GM15510 (cell line): ENCODE measurements around the gene SH2D2A.
A peak's percentile ranks its signal among the peaks of the same experiment; 100 is the strongest.

ENCODE experiments used
- POLR2A ChIP-seq: IDR thresholded peaks from 3 replicates; pipeline ENCODE4 v1.6.1; 2011; ENCODE audit warnings: borderline replicate concordance; ENCODE audit not compliant: insufficient read length; ENCODE audit errors: extremely low read depth

SH2D2A gene

DNA sequence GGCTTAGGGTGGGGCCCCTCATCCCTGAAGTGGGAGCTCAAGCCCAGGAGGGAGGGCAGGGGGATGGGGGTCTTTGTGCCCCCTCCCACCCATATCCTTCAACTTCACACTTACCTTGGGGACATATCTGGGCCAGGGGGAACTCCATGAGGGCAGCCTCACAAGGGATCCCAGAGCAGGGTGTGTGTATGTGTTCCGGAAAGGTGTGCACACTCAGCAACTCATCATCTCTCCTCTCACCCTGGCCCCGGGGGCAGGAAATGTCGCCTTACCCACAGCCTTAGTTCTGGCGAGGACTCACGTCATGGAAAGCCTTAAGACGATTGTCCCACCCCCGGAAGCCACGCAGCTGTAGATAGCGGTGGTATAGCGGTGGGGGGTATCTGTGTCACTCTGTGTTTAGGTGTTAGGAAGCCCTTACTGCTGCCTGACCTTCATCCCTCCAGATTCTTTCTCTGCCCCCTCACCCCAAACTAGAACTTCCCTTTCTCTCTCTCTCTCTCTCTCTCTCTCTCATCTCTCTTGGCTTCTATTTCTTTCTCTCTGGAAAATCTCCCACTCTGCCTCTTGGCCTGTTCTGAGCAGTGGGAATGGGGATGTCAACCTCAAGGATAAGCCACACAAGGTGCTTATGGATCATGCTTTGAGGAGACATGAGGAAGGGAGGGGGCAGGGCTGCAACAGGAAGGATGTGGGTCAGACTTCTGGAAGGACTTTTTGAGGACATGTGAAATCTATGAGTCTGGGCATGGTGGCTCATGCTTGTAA is at the start of gene SH2D2A:
Gene SH2D2A, minus strand, starts transcription at position 288 of the 768 bp plus-strand sequence. Its CDS starts 140 bp downstream, at position 148.
- TF ChIP-seq POLR2A = peak; percentile 32

DNA sequence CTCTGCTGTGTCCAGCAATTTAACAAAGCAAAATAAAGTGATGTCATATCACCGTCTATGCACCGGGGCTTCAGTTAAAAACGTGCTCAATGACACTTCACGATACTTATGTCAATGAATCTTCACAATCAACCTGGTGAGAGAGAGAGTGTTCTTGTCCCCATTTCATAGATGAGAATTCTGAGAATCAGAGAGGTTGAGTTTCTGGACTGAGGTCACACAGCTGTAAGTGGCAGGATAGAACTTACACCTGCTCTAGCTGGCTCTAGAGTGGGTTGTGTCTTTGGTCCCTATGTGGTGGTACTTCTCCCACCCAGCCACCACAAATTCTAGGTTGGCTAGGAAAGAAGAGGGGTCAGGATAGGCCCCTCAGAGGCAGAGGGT is 49.2 kb upstream of the SH2D2A start:
- TF ChIP-seq POLR2A = no peak

DNA sequence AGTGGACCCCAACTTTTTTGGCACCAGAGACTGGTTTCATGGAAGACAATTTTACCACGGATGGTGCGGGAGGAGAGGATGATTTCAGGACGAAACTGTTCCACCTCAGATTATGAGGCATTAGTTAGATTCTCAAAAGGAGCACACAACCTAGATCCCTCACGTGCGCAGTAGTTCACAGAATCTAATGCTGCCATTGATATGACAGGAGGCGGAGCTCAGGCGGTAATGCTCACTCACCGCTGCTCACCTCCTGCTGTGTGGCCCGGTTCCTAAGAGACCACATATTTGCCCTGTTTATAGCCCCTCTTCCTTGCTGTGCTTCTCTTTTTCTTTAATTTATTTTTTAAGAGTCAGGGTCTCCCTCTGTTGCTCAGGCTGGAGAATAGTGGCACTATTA is 48.6 kb upstream of the SH2D2A start:
- TF ChIP-seq POLR2A = no peak

DNA sequence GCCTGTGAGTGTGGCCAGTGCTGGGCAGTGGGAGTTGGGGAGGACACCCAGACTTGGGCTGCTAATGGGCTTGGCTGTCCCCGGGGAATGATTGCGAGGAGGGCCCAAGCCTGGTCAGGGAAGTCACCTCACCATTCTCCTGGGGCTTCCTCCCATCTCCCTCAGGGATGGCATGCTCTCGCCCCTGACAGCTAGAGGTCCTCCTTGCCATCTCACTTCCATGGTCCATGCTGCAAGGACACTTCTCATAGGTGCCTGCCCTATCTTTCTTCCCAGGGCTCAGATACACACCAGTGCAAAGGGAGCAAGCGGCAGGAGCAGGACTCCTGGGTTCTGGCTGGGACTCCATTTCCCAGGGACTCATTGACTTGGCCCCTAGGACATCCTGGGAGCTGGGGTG is 48.1 kb upstream of the SH2D2A start:
- no peak for TF ChIP-seq POLR2A

DNA sequence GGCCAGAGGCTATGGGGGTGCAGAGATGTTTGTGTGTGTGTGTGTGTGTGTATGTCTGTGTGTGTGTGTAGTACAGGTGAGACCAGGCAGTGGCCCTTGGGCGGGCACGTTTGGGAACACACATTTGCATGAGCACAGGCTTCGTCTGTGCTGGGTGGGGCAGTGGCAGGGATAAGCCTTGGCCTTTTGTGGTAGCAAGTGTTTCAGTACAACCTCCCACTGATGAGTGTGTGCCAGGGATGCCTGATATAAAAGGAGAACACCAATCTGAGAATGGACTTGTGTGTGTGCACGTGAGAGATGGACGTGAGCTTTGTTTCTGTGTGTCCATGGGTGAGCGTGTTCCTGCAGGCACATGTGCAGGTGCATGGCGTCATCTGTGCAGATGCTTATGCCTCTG is 47.0 kb upstream of the SH2D2A start:
- TF ChIP-seq POLR2A = no peak

DNA sequence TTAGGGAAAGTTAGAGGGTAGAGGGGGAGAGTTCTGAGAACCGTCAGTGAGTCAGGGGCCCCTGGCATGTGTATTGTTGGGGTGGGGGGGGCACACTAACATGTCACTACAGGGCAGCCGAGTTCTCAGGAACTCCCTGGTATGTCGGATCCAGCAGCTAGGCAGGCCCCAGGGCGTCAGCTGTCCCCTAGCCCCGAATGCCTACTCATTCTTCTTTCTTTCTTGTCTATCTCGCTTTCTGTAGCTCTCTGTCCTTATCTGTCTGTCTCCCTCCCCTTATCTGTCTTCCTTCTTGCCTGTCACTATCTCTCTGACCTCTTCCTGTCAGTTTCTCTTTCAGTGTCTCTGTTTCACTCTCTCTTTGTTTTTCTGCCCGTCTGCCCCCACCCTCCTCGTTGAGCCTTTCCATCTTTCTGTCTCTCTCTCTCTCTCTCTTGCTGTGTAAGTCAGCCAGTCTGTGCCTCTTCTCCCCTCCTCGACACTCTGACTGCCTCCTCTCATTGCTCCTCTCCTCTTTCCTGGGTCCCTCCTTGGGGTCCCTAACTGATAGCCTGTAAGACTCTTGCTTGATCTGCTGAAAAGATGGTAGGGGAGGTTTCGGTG is 46.5 kb upstream of the SH2D2A start:
- TF ChIP-seq POLR2A = no peak

DNA sequence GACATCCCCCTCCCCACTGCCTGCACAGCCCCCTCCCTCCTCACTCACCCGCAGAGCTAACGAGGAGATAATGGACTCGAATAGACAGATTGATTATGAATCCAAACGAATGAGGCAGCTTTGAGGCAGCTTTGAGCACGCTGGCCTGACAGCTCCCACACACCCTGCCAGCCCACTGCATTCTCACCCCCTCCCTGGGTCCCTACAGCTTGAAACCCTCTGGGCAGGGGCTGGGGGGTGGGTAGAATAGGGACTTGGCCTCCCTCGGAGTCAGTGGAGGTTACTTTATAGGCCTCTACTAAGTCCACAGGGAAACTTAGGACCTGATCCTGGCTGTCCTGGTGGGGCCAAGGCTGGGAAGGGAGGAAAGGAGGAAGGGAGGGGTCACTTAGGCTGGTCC is 45.9 kb upstream of the SH2D2A start:
- no peak for TF ChIP-seq POLR2A

DNA sequence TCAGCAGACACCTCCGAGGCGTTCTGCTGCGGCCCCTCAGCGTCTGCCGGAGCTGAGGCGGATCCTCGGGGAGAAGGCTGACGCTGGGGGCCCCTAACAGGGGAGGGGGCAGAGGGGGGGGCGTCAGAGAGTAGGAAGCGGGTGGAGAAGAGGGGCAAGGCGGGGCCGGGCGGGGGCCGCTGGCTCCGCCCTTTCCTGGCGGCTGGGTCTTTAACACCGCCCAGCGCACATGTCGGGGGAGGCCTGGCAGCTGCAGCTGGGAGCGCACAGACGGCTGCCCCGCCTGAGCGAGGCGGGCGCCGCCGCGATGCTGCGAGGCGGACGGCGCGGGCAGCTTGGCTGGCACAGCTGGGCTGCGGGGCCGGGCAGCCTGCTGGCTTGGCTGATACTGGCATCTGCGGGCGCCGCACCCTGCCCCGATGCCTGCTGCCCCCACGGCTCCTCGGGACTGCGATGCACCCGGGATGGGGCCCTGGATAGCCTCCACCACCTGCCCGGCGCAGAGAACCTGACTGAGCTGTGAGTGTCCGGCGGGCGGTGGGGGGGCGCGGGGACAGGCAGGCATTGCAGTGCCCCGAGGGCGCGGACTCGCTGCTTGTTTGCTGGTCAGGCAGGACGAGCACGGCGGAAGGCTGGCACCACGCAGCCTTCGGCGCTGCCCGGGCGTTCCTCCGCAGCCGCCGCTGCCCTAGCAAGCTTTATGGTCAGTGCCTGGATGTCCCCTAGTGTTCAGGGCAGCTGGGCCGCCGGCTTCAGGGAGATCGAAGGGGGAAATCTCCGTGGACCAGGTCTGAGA is 44.2 kb upstream of the SH2D2A start, which contains the start of gene NTRK1:
Gene NTRK1, plus strand, starts transcription at position 238 of the 796 bp plus-strand sequence. Its CDS starts 70 bp downstream, at position 308.
- TF ChIP-seq POLR2A = no peak

DNA sequence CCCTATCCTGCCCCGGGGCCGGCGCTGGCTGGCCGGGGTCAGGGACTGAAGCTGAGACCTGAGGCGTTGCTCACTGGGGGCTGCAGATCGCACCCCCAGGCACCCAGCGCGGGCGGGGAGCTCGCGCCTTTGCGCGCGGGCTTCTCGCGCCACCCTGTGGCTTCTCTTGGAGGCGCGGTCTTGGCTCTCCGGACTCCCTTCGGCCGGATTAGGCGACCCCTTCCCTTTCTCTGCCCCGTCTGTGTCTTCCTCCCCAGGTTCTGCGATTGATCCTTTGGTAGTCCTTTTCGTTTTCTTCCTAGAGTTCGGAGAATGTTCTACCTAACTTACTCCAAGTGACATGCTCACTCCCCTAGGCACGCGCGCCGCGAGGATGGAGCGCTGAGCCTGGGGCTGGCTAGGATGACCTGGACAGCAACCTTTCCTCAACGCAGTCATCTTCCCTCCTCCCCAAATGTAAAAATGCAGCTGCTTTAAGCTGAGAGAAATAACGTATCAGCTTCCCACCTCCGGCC is 43.5 kb upstream of the SH2D2A start:
- TF ChIP-seq POLR2A = no peak

DNA sequence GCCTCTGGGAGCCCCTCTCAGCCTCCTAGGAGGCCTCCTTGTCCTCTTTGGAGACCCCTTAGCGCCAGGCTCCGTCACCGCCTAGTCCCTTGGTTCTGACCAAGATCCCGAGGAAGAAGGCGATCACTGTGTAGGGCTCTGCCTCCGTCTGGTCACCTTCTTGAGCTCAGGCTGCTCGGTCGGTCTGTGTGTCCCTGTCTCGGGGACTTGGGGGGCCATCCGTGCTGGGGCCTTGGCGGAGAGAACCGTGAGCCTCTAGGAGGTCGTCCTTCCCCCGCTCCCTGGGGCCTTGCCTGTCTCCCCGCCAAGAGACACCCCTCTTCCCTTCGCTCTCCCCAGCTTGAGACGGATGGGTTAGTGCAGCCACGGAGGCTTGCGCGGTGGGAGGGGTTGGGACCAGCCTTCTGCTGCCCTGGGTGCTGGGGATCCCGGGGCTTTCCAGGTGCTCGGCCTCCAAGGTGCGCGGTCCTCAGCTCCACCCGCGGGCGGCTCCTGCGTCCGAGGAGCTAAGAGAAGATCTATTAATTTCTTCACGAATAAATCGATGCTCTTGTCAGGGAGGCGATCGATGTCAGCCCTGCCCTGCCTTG is 43.0 kb upstream of the SH2D2A start:
- TF ChIP-seq POLR2A = no peak

DNA sequence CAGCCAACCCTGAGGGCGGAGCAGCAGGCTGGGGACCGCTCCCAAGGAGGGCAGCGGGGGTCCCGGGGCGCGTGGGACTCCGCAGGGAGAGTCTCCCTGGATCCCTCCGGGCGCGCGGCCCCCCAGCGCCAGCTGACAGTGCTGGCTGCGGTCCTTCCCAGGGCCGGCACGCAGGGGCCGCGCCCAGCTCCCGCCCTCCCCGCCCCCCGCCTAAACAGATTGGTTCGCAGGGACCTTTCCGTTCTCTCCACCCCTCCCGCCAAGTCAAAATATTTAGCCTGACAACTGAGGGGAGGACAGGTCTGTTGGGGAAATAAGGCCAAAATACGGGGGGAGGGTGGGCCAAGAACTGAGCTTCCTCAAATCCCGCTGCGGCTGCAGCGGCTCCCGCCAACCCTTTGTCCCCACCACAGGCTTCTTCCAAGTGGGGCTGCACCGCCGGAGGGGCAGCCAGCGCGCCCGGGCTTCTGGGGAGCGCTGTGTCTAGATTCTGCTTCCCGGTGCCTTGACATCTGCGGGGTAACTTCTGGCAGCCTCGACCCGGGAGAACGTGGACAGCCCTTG is 42.4 kb upstream of the SH2D2A start, which contains the start of gene INSRR:
Gene INSRR, minus strand, starts transcription at position 159 of the 564 bp plus-strand sequence. CDS start 496 bp downstream, outside the sequence.
- no peak for TF ChIP-seq POLR2A

DNA sequence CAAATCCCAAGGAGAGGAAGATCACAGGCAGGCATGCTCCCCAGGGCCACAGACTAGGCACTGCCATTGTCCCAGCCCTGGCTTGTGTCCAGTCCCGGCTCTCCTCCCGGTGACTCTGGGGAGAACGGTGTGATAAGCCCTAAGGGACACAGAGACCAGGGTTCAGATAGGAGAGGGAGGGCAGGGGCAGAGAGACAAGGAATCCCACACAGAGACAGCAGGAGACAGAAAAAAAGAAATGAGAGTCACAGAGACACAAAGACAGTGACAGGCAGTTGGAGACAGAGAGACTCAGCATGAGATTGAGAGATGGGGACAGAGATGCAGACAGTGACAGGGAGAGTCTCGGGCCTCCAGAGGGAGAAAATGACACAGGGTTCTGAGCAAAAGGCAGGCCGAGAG is 41.9 kb upstream of the SH2D2A start:
- no peak for TF ChIP-seq POLR2A

DNA sequence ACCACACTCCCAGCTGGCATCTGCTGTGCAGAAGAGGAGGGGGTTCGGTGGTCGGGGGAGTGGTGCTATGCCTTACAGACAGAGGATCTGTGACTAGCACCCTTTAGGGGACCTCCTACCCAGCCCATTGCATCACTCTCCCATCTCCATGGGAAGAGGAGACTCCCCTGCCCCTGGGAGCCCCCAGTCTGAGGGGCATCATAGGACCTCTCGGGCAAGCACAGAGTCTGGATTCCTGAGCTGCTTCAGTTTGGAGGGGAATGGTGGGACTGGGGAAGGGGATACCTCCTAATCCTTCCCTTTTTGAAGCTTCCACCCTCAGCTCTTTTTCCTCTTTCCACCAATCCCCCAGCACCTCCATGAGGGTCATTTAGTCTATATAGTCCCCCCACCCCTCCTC is 40.9 kb upstream of the SH2D2A start:
- TF ChIP-seq POLR2A = no peak

DNA sequence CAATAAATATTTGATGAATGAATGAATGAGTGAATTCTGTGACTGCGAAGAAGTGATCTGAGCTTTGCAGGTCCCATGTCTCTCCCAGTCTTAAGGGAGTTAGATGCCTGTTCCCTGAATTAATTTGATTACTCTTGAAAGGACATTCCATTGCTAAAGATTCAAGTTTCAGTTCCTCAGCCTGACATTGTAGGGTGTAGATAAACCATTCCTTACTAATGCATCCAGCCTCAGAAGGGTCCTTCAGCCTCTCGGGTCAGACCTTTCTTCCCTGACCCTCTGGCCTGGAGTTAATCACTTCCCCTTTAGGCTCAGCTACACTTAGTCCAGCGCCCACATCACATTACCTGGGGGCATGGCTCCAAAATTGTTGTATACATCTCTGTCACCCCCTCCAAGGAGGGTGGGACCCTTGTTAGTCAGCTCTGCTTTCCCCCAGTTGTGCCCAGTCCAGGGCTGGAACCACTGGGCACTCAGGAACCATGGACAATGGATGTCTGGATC is 39.7 kb upstream of the SH2D2A start:
- no peak for TF ChIP-seq POLR2A
